SK-N-SH (cell line): Measurements from ENCODE around the gene GGPS1.

Source experiments
- CTCF ChIP-seq: fragments of 200-600 bp; sonication (generic); IDR thresholded peaks from 2 replicates; pipeline ENCODE4 v1.6.1; 2017; ENCODE audit warnings: antibody characterized with exemption, mild to moderate bottlenecking, moderate library complexity
- EZH2phosphoT487 ChIP-seq: fragments of 200-600 bp; sonication (generic); IDR thresholded peaks from 2 replicates; pipeline ENCODE4 v1.6.1; 2017; ENCODE audit warnings: low read depth, mixed run types, mild to moderate bottlenecking, antibody characterized with exemption, moderate library complexity, borderline replicate concordance
- GABPA ChIP-seq: IDR thresholded peaks from 2 replicates; pipeline ENCODE4 v1.4.0; 2012; ENCODE audit warnings: low read depth, mild to moderate bottlenecking
- GATA2 ChIP-seq: sonication (generic); formaldehyde crosslinking; IDR thresholded peaks from 2 replicates; pipeline ENCODE4 v1.5.0; 2020; ENCODE audit warnings: mild to moderate bottlenecking, missing genetic modification reagents
- MXI1 ChIP-seq: IDR thresholded peaks from 2 replicates; pipeline ENCODE4 v1.6.1; 2012; ENCODE audit warnings: mild to moderate bottlenecking, low read depth, low read length, improper control_type of control experiment
- NFIC ChIP-seq: IDR thresholded peaks from 2 replicates; pipeline ENCODE4 v1.4.0; 2012; ENCODE audit warnings: borderline replicate concordance
- POLR2AphosphoS5 ChIP-seq: IDR thresholded peaks from 2 replicates; pipeline ENCODE4 v1.6.1; 2012; ENCODE audit warnings: low read depth, low read length
- RCOR1 ChIP-seq: fragments of 150-350 bp; IDR thresholded peaks from 2 replicates; pipeline ENCODE4 v1.6.1; 2017; ENCODE audit warnings: antibody characterized with exemption, low read length
- RFX5 ChIP-seq: IDR thresholded peaks from 2 replicates; pipeline ENCODE4 v1.6.1; 2012; ENCODE audit warnings: mild to moderate bottlenecking, improper control_type of control experiment, low read length
- TAF1 ChIP-seq: IDR thresholded peaks from 2 replicates; pipeline ENCODE4 v1.6.1; 2012; ENCODE audit warnings: low read depth, mild to moderate bottlenecking, low read length, moderate library complexity, borderline replicate concordance
- YY1 ChIP-seq: IDR thresholded peaks from 2 replicates; pipeline ENCODE4 v1.4.0; 2012; ENCODE audit warnings: low read depth, mild to moderate bottlenecking
- TF ChIP-seq, protein P1 (sequence below): IDR thresholded peaks from 2 replicates; pipeline ENCODE4 v1.6.1; 2012; ENCODE audit warnings: mild to moderate bottlenecking, low read depth, low read length, moderate library complexity
- TF ChIP-seq, protein P2 (sequence below): fragments of 150-350 bp; IDR thresholded peaks from 2 replicates; pipeline ENCODE4 v1.6.1; 2017; ENCODE audit warnings: antibody characterized with exemption, low read length, low read depth, borderline replicate concordance

- TF ChIP-seq POLR2AphosphoS5 (no peak), YY1 (no peak), RCOR1 (no peak), CTCF (no peak), MXI1 (no peak), GATA2 (CRISPR knock-in tag) (no peak), NFIC (no peak), GABPA (no peak), TAF1 (no peak), RFX5 (no peak), EZH2phosphoT487 (no peak)
- TF ChIP-seq, protein P1, sequence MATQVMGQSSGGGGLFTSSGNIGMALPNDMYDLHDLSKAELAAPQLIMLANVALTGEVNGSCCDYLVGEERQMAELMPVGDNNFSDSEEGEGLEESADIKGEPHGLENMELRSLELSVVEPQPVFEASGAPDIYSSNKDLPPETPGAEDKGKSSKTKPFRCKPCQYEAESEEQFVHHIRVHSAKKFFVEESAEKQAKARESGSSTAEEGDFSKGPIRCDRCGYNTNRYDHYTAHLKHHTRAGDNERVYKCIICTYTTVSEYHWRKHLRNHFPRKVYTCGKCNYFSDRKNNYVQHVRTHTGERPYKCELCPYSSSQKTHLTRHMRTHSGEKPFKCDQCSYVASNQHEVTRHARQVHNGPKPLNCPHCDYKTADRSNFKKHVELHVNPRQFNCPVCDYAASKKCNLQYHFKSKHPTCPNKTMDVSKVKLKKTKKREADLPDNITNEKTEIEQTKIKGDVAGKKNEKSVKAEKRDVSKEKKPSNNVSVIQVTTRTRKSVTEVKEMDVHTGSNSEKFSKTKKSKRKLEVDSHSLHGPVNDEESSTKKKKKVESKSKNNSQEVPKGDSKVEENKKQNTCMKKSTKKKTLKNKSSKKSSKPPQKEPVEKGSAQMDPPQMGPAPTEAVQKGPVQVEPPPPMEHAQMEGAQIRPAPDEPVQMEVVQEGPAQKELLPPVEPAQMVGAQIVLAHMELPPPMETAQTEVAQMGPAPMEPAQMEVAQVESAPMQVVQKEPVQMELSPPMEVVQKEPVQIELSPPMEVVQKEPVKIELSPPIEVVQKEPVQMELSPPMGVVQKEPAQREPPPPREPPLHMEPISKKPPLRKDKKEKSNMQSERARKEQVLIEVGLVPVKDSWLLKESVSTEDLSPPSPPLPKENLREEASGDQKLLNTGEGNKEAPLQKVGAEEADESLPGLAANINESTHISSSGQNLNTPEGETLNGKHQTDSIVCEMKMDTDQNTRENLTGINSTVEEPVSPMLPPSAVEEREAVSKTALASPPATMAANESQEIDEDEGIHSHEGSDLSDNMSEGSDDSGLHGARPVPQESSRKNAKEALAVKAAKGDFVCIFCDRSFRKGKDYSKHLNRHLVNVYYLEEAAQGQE: no peak
- TF ChIP-seq, protein P2, sequence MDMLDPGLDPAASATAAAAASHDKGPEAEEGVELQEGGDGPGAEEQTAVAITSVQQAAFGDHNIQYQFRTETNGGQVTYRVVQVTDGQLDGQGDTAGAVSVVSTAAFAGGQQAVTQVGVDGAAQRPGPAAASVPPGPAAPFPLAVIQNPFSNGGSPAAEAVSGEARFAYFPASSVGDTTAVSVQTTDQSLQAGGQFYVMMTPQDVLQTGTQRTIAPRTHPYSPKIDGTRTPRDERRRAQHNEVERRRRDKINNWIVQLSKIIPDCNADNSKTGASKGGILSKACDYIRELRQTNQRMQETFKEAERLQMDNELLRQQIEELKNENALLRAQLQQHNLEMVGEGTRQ: no peak
These were observed 44.1 kb upstream of the GGPS1 start for GRCh38 chr1:235284231-235284769.
